Vagina (tissue), 2 donors: ENCODE results near the gene ENO3. TPM values are rescaled to one million over a fixed set of nuclear protein-coding genes. Genes with fewer than 3 reads are reported as not detected.
"Not testable (repeated sequence)": the region's sequence is repeated elsewhere in the genome, so short reads cannot be mapped to it uniquely, and the experiment has no call there.

Source experiments
- DNase-seq, 2 donors: peaks; one replicate each; pipeline ENCODE4 v3.0.0-alpha.2; 2017; ENCODE audit errors: extremely low spot score in 2 of 2
- H3K27ac ChIP-seq: fragments of 200-600 bp; sonication (generic); one replicate; pipeline ENCODE4 v1.5.1; 2019
- H3K27me3 ChIP-seq: fragments of 200-600 bp; sonication (generic); one replicate; pipeline ENCODE4 v1.5.1; 2019
- H3K36me3 ChIP-seq, 2 donors: fragments of 200-600 bp; sonication (generic); one replicate each; pipeline ENCODE4 v1.5.1; 2017 to 2019
- H3K4me1 ChIP-seq: fragments of 200-600 bp; sonication (generic); one replicate; pipeline ENCODE4 v1.5.1; 2019
- H3K4me3 ChIP-seq, 2 donors: fragments of 200-600 bp; sonication (generic); 1 replicate in 1 of 2; 2 replicates in 1 of 2; pipeline ENCODE4 v1.5.1; 2016 to 2019
- H3K9me3 ChIP-seq: fragments of 200-600 bp; sonication (generic); one replicate; pipeline ENCODE4 v1.5.1; 2019
- POLR2A ChIP-seq, 2 donors: fragments of 450-650 bp; IDR thresholded peaks; one replicate each; pipeline ENCODE4 v1.6.1; 2017; ENCODE audit warnings: antibody characterized with exemption in 2 of 2, mild to moderate bottlenecking in 2 of 2, moderate library complexity in 2 of 2
- POLR2AphosphoS5 ChIP-seq, 2 donors: sonication (generic); formaldehyde crosslinking; IDR thresholded peaks; one replicate each; pipeline ENCODE4 v1.9.0; 2017; ENCODE audit warnings: antibody characterized with exemption in 2 of 2, mild to moderate bottlenecking in 2 of 2, low read depth in 1 of 2; ENCODE audit not compliant: insufficient read depth in 1 of 2
- intact Hi-C: fragments of 100-400 bp; cut with DNase I; formaldehyde crosslinking; loops from one replicate; pipeline ENCODE4 v1.15.1; 2023
- total RNA-seq: library from RNA; depleted of rRNA; stranded (reverse); fragments of >200 nt; gene quantifications from one replicate; pipeline ENCODE4 v1.2.3, GENCODE V29; 2016
- TF ChIP-seq, protein P1 (sequence below), 3 experiments: fragments of 450-650 bp in 2 of 3; fragments of 200-600 bp in 1 of 3; sonication (generic) in 1 of 3; IDR thresholded peaks; one replicate each; pipeline ENCODE4 v1.5.1; 2017 to 2019; ENCODE audit warnings: antibody characterized with exemption in 3 of 3, mild to moderate bottlenecking in 2 of 3, moderate library complexity in 2 of 3

The ENO3 gene
- total RNA-seq, 1 donor from 2014 or later = 5.6 TPM

DNA sequence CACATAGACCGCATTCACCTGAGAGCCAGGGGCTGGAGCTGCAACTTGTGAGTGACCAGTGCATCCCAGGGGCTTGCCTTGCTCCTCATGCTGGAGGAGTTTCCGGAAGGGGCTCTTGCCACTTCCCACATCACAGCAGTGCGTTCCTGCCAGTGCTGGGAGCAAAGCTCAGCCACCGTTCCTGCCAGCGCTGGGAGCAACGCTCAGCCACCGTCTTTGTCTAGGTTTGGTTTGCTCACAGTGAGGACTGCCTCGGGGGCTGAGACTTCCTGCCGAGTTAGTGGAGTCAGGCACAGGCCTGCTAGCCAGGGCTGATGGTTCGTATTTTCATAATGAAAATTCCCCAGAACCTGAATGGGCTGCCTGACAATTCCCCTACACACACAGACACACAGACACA, 42.6 kb upstream of the ENO3 start:
- H3K27ac ChIP-seq = peak overlapping the region; percentile 69

DNA sequence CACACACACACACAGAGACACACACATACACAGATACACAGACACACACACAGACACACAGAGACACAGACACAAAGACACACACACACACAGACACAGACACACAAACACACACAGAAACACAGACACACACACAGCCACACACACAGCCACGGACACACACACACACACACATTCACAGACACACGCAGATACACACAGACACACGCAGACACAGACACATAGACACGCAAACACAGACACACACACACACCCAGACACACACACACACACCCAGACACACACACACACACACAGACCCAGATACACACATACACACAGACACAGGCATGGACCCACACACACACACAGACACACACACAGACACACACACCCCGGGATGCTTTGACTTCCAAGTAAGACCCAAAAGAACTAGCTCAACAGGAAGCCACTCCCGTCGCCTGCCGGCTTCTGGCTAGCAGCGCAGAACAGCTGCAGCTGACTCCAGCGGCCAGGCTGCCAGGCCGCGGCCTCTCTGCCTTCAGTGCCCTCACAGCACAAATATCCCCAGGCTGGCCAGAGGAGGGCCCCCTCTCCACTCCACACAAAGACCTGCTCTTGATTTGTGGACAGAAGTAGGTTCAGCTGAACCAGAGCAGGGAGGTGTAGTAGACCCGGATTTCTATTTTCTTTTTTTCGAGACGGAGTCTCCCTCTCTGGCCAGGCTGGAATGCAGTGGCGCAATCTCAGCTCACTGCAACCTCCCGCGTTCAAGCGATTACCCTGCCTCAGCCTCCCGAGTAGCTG, 42.0 kb upstream of the ENO3 start:
- TF ChIP-seq, protein P1, sequence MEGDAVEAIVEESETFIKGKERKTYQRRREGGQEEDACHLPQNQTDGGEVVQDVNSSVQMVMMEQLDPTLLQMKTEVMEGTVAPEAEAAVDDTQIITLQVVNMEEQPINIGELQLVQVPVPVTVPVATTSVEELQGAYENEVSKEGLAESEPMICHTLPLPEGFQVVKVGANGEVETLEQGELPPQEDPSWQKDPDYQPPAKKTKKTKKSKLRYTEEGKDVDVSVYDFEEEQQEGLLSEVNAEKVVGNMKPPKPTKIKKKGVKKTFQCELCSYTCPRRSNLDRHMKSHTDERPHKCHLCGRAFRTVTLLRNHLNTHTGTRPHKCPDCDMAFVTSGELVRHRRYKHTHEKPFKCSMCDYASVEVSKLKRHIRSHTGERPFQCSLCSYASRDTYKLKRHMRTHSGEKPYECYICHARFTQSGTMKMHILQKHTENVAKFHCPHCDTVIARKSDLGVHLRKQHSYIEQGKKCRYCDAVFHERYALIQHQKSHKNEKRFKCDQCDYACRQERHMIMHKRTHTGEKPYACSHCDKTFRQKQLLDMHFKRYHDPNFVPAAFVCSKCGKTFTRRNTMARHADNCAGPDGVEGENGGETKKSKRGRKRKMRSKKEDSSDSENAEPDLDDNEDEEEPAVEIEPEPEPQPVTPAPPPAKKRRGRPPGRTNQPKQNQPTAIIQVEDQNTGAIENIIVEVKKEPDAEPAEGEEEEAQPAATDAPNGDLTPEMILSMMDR (IDR thresholded peaks at IDR 0.05) = peak; percentile 24 to 71 (median 36)
- peak; percentile 54 to 63 for TF ChIP-seq POLR2AphosphoS5 (IDR thresholded peaks at IDR 0.05; ENCODE audit: insufficient read depth in 1 of 2, low read depth in 1 of 2)
- no peak for TF ChIP-seq POLR2A (IDR thresholded peaks at IDR 0.05)
- peak overlapping the region; percentile 69 for H3K27ac ChIP-seq
- no peaks in the 10 kb centered on the region for H3K9me3 ChIP-seq
- DNase-seq = no peak
- H3K4me3 ChIP-seq = no peak overlapping the region
- H3K27me3 ChIP-seq = no peaks in the 10 kb centered on the region
- H3K36me3 ChIP-seq = no peaks in the 10 kb centered on the region
- intact Hi-C loops = loop anchor here (5.0 to 10.0 kb wide), 2 partner anchors 73 to 156 kb away; no protein-coding TSS in a partner anchor
- peaks cover 18% of the 10 kb centered on the region for H3K4me1 ChIP-seq

More for the DNA sequence above, 42.6 kb upstream of the ENO3 start:
- no peaks in the 10 kb centered on the region for H3K9me3 ChIP-seq
- no peaks in the 10 kb centered on the region for H3K36me3 ChIP-seq
- H3K4me1 ChIP-seq = peaks cover 21% of the 10 kb centered on the region
- DNase-seq = no peak
- no peaks in the 10 kb centered on the region for H3K27me3 ChIP-seq
- H3K4me3 ChIP-seq = no peak overlapping the region
- TF ChIP-seq, protein P1 (IDR thresholded peaks at IDR 0.05) = no peak
- TF ChIP-seq POLR2A (IDR thresholded peaks at IDR 0.05) (no peak), POLR2AphosphoS5 (IDR thresholded peaks at IDR 0.05; ENCODE audit: insufficient read depth in 1 of 2, low read depth in 1 of 2) (no peak)
- intact Hi-C loops = loop anchor here (5.0 to 10.0 kb wide), 2 partner anchors 74 to 156 kb away; no protein-coding TSS in a partner anchor

DNA sequence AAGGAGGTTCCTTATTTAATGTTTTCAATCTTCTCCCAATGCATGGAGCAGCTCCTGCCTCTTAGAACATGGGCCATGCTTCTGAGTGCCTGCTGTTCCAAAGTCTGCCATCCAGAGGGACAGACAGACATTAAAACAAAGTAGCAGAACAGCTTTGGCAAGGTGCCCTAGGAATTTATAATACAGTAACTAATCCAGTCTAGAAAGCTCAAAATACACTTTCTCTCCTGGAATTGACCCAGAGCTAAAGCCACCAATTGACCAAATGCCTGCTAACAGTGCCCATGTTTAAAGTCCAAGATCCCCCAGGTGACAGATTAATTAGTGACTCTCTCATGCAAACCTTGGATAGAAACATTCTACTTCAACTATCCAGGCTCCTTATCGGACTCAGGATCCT, 36.9 kb upstream of the ENO3 start:
- peaks cover 8% of the 10 kb centered on the region for H3K4me1 ChIP-seq
- no peaks in the 10 kb centered on the region for H3K9me3 ChIP-seq
- H3K36me3 ChIP-seq = no peaks in the 10 kb centered on the region
- H3K27ac ChIP-seq = no peak overlapping the region
- no peak overlapping the region for H3K4me3 ChIP-seq
- DNase-seq = no peak
- TF ChIP-seq, protein P1 (IDR thresholded peaks at IDR 0.05) = no peak
- TF ChIP-seq POLR2A (IDR thresholded peaks at IDR 0.05) (no peak), POLR2AphosphoS5 (IDR thresholded peaks at IDR 0.05; ENCODE audit: insufficient read depth in 1 of 2, low read depth in 1 of 2) (no peak)
- intact Hi-C loops = no loop called here
- H3K27me3 ChIP-seq = no peaks in the 10 kb centered on the region

DNA sequence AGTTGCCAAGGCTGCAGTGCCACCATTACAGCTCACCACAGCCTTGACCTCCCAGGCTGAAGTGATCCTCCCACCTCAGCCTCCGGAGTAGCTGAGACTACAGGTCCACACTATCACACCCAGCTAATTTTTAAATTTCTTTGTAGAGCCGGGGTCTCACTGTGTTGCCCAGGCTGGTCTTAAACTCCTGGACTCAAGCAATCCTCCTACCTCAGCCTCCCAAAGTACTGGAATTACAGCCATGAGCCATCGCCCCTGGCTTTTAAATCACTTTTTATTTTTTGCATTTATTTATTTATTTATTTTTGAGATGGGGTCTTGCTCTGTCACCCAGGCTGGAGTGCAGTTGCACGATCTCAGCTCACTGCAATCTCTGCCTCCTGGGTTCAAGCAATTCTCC, 36.4 kb upstream of the ENO3 start:
- H3K27me3 ChIP-seq, intact Hi-C loops, H3K27ac ChIP-seq, H3K9me3 ChIP-seq, H3K4me3 ChIP-seq, H3K4me1 ChIP-seq, H3K36me3 ChIP-seq, DNase-seq: not testable (repeated sequence)

DNA sequence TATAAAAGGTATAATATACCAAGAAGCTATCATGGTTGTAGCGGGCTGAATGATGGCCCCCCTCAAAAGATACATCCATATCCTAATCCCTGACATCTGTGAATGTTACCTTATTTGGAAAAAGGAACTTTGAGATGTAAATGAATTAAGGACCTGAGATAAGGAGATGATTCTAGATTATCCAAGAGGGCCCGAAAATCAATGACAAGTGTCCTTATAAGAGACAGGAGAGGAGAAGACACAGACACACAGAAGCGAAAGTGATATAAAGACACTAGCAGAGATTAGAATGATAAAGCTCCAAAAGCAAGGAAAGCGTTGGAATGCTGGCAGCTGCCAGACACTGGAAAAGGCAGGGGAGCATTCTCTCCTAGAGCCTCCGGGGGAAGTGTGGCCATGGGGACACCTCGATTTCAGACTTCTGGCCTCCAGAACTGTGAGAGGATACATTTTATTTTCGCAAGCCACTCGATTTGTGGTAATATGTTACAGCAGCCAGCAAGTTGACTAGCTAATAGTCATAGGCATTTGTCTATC, 31.3 kb upstream of the ENO3 start:
- intact Hi-C loops = no loop called here
- Histone ChIP-seq H3K9me3 (no peaks in the 10 kb centered on the region), H3K27me3 (no peaks in the 10 kb centered on the region), H3K36me3 (no peaks in the 10 kb centered on the region), H3K27ac (no peak overlapping the region), H3K4me3 (no peak overlapping the region), H3K4me1 (no peaks in the 10 kb centered on the region)
- no peak for TF ChIP-seq POLR2A (IDR thresholded peaks at IDR 0.05)
- no peak for TF ChIP-seq POLR2AphosphoS5 (IDR thresholded peaks at IDR 0.05; ENCODE audit: insufficient read depth in 1 of 2, low read depth in 1 of 2)
- TF ChIP-seq, protein P1 (IDR thresholded peaks at IDR 0.05) = no peak
- DNase-seq = no peak
